ENCODE data around the gene ERBB4. TPM values are rescaled to one million over a fixed set of nuclear protein-coding genes. Genes with fewer than 3 reads are reported as not detected.

Gene ERBB4
- total RNA-seq, 1 donor from 2014 or later = 9.9 TPM

DNA sequence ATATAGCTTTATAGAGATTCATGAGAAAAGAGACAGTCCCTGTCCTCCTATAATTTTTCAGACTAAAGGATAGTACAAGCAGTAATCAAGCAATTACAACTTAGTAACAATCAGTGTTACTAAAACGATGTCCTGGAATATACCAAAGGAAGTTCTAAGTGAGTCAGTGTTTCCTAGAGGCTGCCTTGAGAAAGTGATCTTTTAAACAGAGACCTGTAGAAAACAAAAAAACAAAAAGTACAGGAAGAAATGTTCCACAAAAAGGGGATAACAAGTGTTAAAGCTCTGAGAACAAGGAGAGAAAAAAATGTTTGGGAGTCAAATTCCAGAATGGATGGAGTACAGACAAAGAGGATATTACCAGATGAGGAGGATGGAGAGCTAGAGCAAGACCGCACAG lies 556.4 kb downstream of the ERBB4 start:
- Mint-ChIP-seq H3K4me1 (ENCODE audit: unreplicated experiment) (no peaks in the 10 kb centered on the region), H3K9me3 (no peaks in the 10 kb centered on the region), H3K36me3 (no peaks in the 10 kb centered on the region), H3K27me3 (no peaks in the 10 kb centered on the region), H3K27ac (no peak overlapping the region), H3K4me3 (no peak overlapping the region)
- no peak for TF ChIP-seq CTCF (conservative IDR thresholded peaks at IDR 0.05)
- no peak for DNase-seq (ENCODE audit: extremely low spot score, unreplicated experiment)

DNA sequence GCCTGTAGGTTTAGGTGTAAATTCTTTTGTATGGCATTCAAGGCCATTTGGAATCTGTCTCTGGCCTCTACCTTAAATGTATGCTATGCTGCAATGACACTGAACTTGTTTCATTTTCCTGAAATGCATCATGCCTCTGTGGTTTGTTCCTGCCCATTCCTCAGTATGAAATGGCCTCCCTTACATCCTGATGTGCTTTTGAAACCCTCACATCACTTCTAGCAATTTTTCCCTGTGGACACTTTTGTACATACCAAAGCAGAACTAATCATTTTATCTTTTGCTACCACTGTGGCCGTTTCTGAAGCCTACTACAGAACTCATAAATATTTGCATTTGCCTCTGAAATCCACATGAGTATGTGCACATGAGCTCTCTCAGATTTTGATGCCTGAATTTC lies 557.2 kb downstream of the ERBB4 start:
- Mint-ChIP-seq H3K9me3 (no peaks in the 10 kb centered on the region), H3K4me3 (no peak overlapping the region), H3K4me1 (ENCODE audit: unreplicated experiment) (no peaks in the 10 kb centered on the region), H3K36me3 (no peaks in the 10 kb centered on the region), H3K27me3 (no peaks in the 10 kb centered on the region), H3K27ac (no peak overlapping the region)
- TF ChIP-seq CTCF (conservative IDR thresholded peaks at IDR 0.05) = no peak
- no peak for DNase-seq (ENCODE audit: extremely low spot score, unreplicated experiment)

GRCh38 chr2:211976076-211976475 lies 562.5 kb downstream of the ERBB4 start:
- TF ChIP-seq CTCF (conservative IDR thresholded peaks at IDR 0.05) = no peak
- no peak overlapping the region for H3K4me3 Mint-ChIP-seq
- H3K27me3 Mint-ChIP-seq = no peaks in the 10 kb centered on the region
- no peaks in the 10 kb centered on the region for H3K9me3 Mint-ChIP-seq
- DNase-seq (ENCODE audit: extremely low spot score, unreplicated experiment) = no peak
- H3K4me1 Mint-ChIP-seq (ENCODE audit: unreplicated experiment) = no peaks in the 10 kb centered on the region
- no peak overlapping the region for H3K27ac Mint-ChIP-seq
- H3K36me3 Mint-ChIP-seq = no peaks in the 10 kb centered on the region

DNA sequence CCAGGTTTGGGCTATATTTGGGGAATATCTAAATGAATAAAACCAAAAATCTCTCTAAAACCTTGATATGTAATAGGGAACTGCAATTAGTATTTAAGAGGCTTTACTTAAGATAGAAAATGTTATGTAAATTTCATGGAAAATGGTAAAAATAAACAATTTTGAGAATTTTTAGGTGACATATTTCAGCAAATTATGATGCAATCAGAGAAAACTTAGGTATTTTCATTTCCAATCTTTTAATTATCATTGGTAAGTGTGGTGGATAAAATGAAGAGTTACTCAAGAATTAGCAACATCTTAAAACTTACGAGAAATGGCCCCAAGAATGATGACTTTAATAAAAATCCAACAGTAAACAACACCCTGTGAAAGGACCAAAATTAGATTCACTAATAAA lies 571.4 kb downstream of the ERBB4 start:
- no peak for DNase-seq (ENCODE audit: extremely low spot score, unreplicated experiment)
- H3K27ac Mint-ChIP-seq = no peak overlapping the region

DNA sequence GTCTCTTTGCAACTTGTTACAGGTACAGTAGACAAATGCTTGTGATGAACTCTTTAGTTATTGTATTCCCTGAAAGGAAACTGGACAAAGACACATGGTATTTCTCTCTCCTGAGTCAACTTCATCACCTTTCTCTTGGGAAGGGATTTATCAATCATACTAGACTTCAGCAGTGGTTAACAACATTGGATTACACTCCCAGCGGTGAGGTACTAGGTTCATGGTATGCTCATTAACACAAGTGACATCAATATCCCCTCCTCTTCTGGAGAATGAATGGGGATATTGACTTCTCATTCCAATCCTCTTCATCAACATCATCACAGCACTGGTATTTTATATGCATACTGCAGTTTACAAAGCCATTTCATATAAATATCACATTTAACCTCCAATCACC lies 574.6 kb downstream of the ERBB4 start:
- Mint-ChIP-seq H3K4me1 (ENCODE audit: unreplicated experiment) (no peaks in the 10 kb centered on the region), H3K27ac (no peak overlapping the region), H3K36me3 (no peaks in the 10 kb centered on the region), H3K9me3 (no peaks in the 10 kb centered on the region), H3K27me3 (no peaks in the 10 kb centered on the region), H3K4me3 (no peak overlapping the region)
- no peak for TF ChIP-seq CTCF (conservative IDR thresholded peaks at IDR 0.05)
- no peak for DNase-seq (ENCODE audit: extremely low spot score, unreplicated experiment)

More for the DNA sequence above, 571.4 kb downstream of the ERBB4 start:
- H3K9me3 Mint-ChIP-seq = no peaks in the 10 kb centered on the region
- TF ChIP-seq CTCF (conservative IDR thresholded peaks at IDR 0.05) = no peak
- H3K36me3 Mint-ChIP-seq = no peaks in the 10 kb centered on the region
- no peaks in the 10 kb centered on the region for H3K4me1 Mint-ChIP-seq (ENCODE audit: unreplicated experiment)
- H3K4me3 Mint-ChIP-seq = no peak overlapping the region
- H3K27me3 Mint-ChIP-seq = no peaks in the 10 kb centered on the region

DNA sequence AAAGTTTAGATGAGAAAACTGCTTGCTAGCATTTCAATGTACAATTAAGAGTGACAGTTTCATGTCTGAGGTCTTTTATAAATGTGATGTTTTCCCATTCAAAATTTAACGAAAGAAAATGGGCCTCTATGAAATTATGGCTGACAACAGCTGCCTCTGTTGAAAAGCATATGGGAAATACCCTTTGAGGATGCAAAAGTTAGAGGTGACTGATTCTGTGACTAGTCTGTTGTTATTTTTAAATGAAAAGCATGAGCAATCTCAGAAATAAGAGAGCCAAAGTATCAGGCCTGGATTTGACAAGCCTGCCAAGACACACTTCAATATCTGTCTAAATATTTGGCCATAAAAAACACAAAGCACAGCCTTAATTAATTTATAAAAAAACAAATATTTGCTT lies 580.8 kb downstream of the ERBB4 start:
- H3K27ac Mint-ChIP-seq = no peak overlapping the region
- no peaks in the 10 kb centered on the region for H3K36me3 Mint-ChIP-seq
- TF ChIP-seq CTCF (conservative IDR thresholded peaks at IDR 0.05) = no peak
- DNase-seq (ENCODE audit: extremely low spot score, unreplicated experiment) = no peak
- H3K4me3 Mint-ChIP-seq = no peak overlapping the region
- no peaks in the 10 kb centered on the region for H3K9me3 Mint-ChIP-seq
- H3K27me3 Mint-ChIP-seq = no peaks in the 10 kb centered on the region
- H3K4me1 Mint-ChIP-seq (ENCODE audit: unreplicated experiment) = no peaks in the 10 kb centered on the region

Measured in type B pancreatic cell (in vitro differentiated cells).